HG03342 (cell line): ENCODE results near the gene ZBTB7A.
A peak's percentile ranks its signal among the peaks of the same experiment; 100 is the strongest.

Experiments used
- ATAC-seq: cut with Tn5 transposase; IDR thresholded peaks from one replicate; pipeline ENCODE4 v1.9.1; 2021; ENCODE audit warnings: mild to moderate bottlenecking, moderate library complexity; ENCODE audit not compliant: unreplicated experiment

ZBTB7A gene

GRCh38 chr19:4066682-4067395 lies at the start of gene ZBTB7A:
ZBTB7A (minus strand) TSS chr19:4066899; CDS start chr19:4055232, 11,667 bp downstream.
- ATAC-seq = no peak

DNA sequence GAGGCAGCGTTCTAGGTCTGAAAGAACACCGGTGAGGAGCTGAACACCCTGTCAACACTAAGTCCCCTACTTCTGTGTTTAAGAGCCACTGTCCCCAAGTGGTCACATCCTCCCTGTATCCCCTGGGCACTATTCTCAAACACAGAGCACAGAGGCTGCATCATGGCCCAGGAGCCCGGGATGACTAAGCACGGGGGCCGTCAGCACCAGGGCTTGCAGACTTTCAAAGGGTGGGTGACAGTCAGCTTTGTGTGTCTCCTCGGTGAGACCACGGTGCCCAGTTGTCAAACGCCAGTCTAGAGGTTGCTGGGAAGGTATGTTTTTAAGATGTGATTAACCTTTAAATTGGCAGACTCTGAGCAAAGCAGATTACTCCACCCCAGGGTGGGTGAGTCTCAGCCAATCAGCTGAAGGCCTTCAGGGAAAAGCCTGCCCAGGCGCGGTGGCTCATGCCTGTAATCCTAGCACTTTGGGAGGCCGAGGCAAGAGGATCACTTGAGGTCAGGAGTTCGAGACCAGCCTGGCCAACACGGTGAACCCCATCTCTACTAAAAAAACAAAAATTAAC lies 49.2 kb upstream of the ZBTB7A start:
- ATAC-seq = no peak

- peak; percentile 60 for ATAC-seq
These were observed 48.5 kb upstream of the ZBTB7A start for GRCh38 chr19:4115050-4115817.

GRCh38 chr19:4114181-4114580 lies 47.5 kb upstream of the ZBTB7A start:
- ATAC-seq = no peak

DNA sequence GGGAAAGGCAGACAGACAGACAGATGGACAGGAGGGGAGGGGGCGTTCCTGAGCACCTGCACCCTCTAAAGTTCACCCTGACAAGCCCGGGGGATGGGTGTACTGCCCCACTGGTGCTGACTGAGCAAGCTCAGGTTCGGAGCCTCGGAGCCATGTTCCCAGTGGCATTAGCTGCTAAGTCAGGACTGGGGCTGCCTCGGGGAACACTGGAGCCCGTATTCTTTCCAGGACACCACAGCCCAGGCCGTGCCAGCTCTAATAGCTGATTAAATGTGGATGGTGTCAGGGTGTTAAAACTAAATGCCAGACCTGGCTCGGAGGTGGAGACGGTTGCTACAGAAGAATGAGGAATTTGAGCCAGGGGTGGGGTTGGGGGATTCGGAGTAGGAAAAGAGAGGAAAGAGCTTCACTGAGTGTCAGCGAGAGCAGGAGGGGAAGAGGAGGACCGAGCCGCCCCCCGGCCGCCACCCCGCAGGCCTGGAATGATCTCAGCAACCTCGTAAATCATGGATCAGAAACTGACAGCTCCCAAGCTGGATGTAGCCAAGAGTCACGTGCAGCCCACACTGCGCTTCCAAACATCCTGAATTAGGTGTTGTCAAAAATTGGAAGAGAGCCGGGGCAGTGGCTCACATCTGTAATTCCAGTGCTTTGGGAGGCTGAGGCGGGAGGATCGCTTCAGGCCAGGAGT lies 46.8 kb upstream of the ZBTB7A start:
- ATAC-seq = no peak

- no peak for ATAC-seq
These were observed 45.7 kb upstream of the ZBTB7A start for GRCh38 chr19:4112367-4112766.

- ATAC-seq = no peak
These were observed 42.9 kb upstream of the ZBTB7A start for GRCh38 chr19:4109626-4109945.

DNA sequence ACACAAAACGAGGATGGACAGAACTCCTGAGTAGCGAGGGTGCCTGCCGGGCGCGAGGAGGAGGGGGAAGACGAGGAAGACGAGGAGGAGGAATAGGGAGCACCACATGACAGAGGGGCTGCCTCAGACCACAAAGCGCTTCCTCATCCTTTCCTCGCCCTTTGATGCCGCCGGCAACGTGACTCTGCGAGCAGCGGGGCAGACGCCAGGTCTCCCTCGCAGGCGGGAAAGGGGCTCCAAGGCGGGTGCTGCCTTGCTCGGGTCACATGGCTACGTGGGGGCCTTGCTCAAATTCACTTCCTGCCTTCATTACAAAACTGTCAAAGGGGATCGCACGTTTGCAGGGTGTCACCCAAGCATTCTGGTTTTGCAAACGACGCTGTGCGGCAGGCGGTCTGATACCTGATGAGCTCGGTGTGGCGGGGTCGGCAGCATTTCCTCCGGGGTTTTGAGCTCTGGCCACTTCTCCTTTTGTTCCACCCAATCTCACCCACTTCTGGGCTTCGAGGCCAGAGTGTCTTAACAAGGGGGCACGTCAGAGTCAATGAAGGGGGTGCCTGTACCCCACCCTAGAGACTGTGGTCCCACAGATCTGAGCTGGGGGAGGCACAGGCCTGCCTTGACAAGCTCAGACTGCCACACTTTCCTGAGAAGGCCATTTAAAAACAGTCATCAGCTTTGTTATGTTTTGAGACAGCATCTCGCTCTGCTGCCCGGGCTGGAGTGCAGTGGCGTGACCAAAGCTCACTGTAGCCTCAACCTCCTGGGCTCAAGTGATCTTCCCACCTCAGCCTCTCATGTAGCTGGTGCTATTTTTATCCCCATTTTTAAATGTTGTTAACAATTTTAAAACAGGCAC lies 42.3 kb upstream of the ZBTB7A start:
- ATAC-seq = peak; percentile 56

- ATAC-seq = no peak
These were observed 36.4 kb upstream of the ZBTB7A start for GRCh38 chr19:4103080-4103433.

DNA sequence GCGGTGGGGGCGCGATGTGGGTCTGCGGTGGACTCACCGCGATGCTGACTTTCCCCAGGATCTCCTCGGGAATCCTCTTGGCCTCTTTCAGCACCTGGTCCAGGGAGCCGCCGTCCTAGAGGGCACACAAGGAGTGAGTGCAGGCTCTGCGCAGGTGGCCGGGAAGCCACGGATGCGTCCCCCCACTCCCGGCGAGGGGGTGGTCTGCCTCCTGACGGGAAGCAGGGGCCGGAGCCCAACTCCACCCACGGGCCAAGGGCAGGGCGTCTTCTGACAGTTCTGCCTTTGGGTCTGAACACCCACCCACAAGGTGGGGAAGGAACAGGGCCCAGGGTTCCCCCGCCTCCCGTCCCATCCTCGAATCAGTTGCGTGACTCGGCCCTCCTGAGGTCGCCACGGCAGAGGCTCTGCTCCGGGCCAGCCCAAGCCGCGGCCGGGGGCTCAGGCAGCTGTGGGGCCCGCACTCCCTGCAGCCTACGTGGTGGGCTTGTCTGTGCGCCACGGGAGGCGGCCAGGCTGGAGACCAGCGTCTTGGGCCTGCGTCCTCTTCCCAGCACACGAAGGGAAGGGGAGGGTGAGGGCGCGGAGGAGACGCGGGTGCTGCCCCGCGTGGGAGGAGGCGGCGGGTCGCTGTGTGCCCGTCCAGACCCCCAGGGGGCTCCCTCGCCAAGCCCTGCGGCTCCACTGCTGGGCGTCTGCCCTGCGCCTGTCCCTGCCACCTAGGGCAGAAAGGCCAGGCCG lies 35.8 kb upstream of the ZBTB7A start:
- ATAC-seq = no peak

GRCh38 chr19:4101496-4101770 lies 34.7 kb upstream of the ZBTB7A start:
- ATAC-seq = no peak

DNA sequence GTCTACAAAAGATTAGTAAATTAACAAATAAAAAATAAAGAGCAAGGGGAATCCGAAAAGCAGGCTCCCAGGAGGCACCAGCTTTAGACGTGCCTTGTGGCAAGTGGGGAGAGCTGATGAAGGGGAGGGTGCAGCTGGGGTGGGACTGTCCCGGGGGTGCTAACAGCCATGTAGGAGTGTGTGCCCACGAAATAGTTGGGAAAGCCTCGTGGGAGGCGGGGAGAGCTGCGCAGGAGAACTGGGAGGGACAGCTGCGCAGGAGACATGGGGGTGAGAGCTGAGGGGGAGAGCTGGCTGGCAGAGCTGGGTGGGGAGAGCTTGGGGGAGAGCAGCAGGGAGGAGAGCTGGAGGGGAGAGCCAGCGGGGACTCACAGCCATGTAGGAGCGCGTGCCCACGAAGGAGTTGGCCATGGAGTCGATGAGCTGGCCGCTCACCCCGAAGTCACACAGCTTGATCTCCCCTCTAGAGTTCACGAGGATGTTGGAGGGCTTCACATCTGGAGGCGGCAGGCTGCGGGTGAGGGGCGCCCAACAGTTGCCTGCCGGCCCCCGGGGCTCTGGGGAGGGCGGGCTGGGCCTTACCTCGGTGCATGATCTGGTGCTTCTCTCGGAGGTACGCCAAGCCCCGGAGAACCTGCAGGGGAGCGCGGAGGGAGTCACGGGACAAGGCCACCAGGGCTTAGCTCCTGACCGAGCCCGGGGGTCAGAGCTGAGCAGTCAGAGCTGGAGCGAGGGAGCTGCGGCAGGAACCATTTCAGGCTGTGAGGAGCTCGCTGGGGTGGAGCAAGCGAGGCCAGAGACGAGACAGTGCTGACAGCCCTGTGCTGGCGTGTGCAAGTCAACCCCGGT lies 34.2 kb upstream of the ZBTB7A start:
- no peak for ATAC-seq

DNA sequence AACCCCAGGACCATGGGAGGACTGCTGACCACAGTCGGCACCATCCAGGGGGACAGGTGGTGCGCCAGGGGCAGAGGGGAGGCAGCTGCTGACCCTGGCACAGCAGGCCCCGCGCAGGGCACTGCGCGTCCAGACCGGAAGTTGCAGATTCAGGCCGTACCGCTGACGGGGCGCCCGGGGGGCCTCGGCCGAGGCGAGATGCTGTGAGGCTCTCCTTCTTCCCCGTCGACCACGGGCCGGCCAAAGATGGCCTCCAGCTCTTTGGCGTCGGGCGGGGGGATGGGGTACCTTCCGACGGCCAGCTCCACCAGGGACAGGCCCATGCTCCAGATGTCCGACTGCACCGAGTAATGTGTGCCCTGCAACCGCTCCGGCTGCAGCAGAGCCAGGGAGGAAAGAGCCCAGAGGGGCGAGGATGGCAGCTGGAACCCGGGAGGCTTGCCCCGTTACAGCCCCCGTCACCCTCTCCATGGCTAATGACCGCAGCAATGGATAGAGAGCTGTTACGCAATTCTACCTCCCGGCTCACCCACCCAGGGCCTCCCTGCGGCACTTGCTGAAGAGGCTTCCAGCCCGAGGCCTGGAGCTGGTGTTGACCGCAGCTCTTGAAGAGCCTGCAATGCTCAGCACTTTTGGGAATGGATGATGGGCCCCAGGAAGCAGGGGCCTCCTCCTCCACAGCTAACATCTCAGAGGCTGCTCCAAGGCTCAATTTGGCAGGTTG lies 32.5 kb upstream of the ZBTB7A start:
- no peak for ATAC-seq

DNA sequence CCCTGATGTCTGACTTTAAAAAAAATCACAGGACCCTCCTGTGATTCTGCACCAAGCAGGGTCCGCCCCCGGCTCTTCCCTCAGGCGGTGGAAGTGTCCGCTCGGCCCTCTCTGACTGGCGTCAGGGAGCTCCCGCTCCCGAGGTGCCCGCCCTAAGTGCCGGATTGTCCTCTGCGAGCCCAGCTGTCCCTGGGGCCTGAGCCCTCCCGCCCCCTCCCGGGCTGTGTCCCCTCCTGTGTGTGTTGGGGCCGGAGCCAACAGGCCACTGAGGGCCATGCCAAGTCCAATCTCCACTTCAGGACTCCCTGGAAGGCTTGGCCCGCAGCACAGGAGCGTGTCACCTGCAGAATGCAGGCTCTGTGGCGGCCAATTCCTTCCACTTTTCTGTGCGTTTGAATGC lies 31.8 kb upstream of the ZBTB7A start:
- ATAC-seq = no peak

DNA sequence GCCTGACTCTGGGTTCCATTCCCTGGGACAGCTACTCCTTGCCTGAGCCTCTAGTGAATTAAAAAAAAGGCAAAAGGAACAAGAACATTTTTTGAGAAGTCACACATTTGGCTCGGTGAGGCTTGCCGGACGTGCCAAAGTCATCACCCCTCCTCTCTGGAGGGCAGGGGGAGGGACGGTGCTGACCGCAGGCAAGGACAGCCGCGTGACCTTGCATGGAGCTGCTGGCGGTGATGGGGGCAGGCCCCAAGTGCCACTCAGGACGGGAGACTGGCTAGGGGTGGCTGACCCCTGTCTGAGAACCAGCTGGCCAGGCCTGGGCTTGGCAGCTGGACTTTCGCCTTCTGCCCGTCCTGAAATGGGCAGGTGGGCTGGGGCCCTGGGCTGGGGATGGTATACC lies 30.8 kb upstream of the ZBTB7A start:
- no peak for ATAC-seq

- no peak for ATAC-seq
These were observed 29.6 kb upstream of the ZBTB7A start for GRCh38 chr19:4096049-4096892.

DNA sequence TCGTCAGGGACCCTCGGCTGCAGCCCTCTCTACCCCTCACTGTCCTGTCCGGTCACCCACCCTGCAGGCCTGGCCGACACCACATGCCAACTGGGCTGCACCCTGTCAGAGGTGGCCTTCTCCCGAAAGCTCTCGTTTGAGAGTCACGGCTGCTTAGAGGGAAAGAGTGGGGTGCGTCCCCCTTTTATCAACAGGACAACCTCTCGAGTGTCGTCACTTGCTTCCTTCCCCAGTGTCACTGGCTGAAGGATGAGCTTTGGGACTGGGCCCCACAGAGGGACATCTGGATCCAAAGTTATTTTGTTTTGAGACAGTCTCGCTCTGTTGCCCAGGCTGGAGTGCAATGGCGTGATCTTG lies 28.8 kb upstream of the ZBTB7A start:
- ATAC-seq = no peak
